HepG2 (cell line): ENCODE results near the gene PDLIM7. TPM values are rescaled to one million over a fixed set of nuclear protein-coding genes. Genes with fewer than 3 reads are reported as not detected.
A peak's percentile ranks its signal among the peaks of the same experiment; 100 is the strongest.

Experiments
- ATAC-seq: fragments of 200-7000 bp; cut with Tn5 transposase; 3 replicates; pipeline ENCODE4 v1.9.1; 2020; ENCODE audit warnings: mild to moderate bottlenecking, moderate library complexity
- BruUV-seq: library from RNA; stranded (reverse); fragments of 400-500 nt; replicated peaks from 2 replicates; lab custom pipeline; 2021; lab: Mats Ljungman, UMichigan
- CTCF ChIA-PET: fragments of 300-600 bp; formaldehyde crosslinking; extraction: SDS; loops from one replicate; lab custom pipeline; 2021; ENCODE audit warnings: low total read pairs, inconsistent platforms, low intra/inter-chr PET ratio; lab: Yijun Ruan, JAX
- POLR2A ChIA-PET: fragments of 350-600 bp; sonication (Branson Sonifier 250); formaldehyde crosslinking; loops from one replicate; lab custom pipeline; 2020; ENCODE audit warnings: antibody characterized with exemption, inconsistent platforms; lab: Yijun Ruan, JAX
- DNase-seq: peaks from one replicate; pipeline ENCODE4 v3.0.0-alpha.2; 2015; ENCODE audit warnings: low spot score
- FAIRE-seq: peaks from 3 replicates; lab custom pipeline; 2011; peaks lifted over from hg19 to GRCh38; lab: Jason Lieb, UNC
- H2AFZ ChIP-seq: one replicate; pipeline ENCODE4 v1.6.1; 2011; ENCODE audit warnings: low read length, inconsistent platforms
- H3K27ac ChIP-seq: fragments of 300-600 bp; 3 replicates; pipeline ENCODE4 v1.8.0; 2011; ENCODE audit warnings: mixed run types, mild to moderate bottlenecking, mixed read lengths, low read length, inconsistent platforms; ENCODE audit not compliant: insufficient read depth; ENCODE audit errors: extremely low read length
- H3K27me3 ChIP-seq, 2 experiments: fragments of 200-600 bp in 1 of 2; 2 replicates in 1 of 2; 3 replicates in 1 of 2; pipeline versions ENCODE4 v1.6.0 to v1.8.0; 2011; ENCODE audit warnings: low read length in 2 of 2, mild to moderate bottlenecking in 2 of 2, moderate library complexity in 2 of 2, inconsistent platforms in 1 of 2; ENCODE audit not compliant: insufficient read depth in 2 of 2, control insufficient read depth in 1 of 2
- H3K36me3 ChIP-seq, 2 experiments: fragments of 200-600 bp in 1 of 2; replicated peaks in 1 of 2; 2 replicates in 1 of 2; 3 replicates in 1 of 2; pipeline versions ENCODE4 v1.5.1 to v1.8.0; 2011; ENCODE audit warnings: low read length in 2 of 2, inconsistent platforms in 1 of 2; ENCODE audit not compliant: insufficient read depth in 2 of 2, control insufficient read depth in 1 of 2
- H3K4me1 ChIP-seq: 2 replicates; pipeline ENCODE4 v1.5.1; 2012; ENCODE audit warnings: low read length, inconsistent platforms; ENCODE audit not compliant: insufficient read depth
- H3K4me2 ChIP-seq: 2 replicates; pipeline ENCODE4 v1.6.0; 2011; ENCODE audit warnings: low read depth, low read length, inconsistent platforms
- H3K4me3 ChIP-seq, 3 experiments: fragments of 200-600 bp in 1 of 3; sonication (generic), shearing (Covaris generic) in 1 of 3; replicated peaks in 1 of 3; 2 replicates each; pipeline ENCODE4 v1.5.1; 2011 to 2016; ENCODE audit warnings: low read length in 3 of 3, inconsistent platforms in 2 of 3, low read depth in 2 of 3, mild to moderate bottlenecking in 2 of 3, control low read depth in 1 of 3, mixed read lengths in 1 of 3; ENCODE audit not compliant: insufficient read depth in 1 of 3
- H3K79me2 ChIP-seq: one replicate; pipeline ENCODE4 v1.6.1; 2011; ENCODE audit warnings: low read length, inconsistent platforms; ENCODE audit not compliant: insufficient read depth
- H3K9ac ChIP-seq: 2 replicates; pipeline ENCODE4 v1.6.0; 2011; ENCODE audit warnings: mild to moderate bottlenecking, low read depth, low read length, inconsistent platforms; ENCODE audit not compliant: insufficient read depth
- H3K9me3 ChIP-seq: 2 replicates; pipeline ENCODE4 v1.5.1; 2012; ENCODE audit warnings: mild to moderate bottlenecking, low read length
- H4K20me1 ChIP-seq: 2 replicates; pipeline ENCODE4 v1.6.0; 2011; ENCODE audit warnings: inconsistent platforms, mild to moderate bottlenecking, low read length, moderate library complexity; ENCODE audit not compliant: insufficient read depth
- AGO1 ChIP-seq: fragments of 200-400 bp; formaldehyde crosslinking; IDR thresholded peaks from 2 replicates; pipeline ENCODE4 v1.6.1; 2017; ENCODE audit warnings: mild to moderate bottlenecking, low read depth, low read length, moderate library complexity; ENCODE audit not compliant: poor library complexity, severe bottlenecking
- AGO2 ChIP-seq: fragments of 200-400 bp; formaldehyde crosslinking; optimal IDR thresholded peaks from 2 replicates; pipeline ENCODE3; 2017; ENCODE audit warnings: mild to moderate bottlenecking, low read depth, low read length, moderate library complexity
- CENPX ChIP-seq: sonication (generic); formaldehyde crosslinking; IDR thresholded peaks from 2 replicates; pipeline ENCODE4 v1.9.0; 2021; ENCODE audit warnings: mild to moderate bottlenecking, missing genetic modification reagents, moderate library complexity
- MAFK ChIP-seq, 2 experiments: IDR thresholded peaks in 1 of 2; conservative IDR thresholded peaks in 1 of 2; 2 replicates each; pipeline ENCODE4 v1.6.1; 2011; ENCODE audit warnings: improper control_type of control experiment in 2 of 2, low read length in 2 of 2
- PHF20 ChIP-seq: sonication (generic); formaldehyde crosslinking; IDR thresholded peaks from 2 replicates; pipeline ENCODE4 v1.5.0; 2020; ENCODE audit warnings: mild to moderate bottlenecking, missing genetic modification reagents
- POLR2G ChIP-seq: fragments of 200-400 bp; formaldehyde crosslinking; IDR thresholded peaks from 2 replicates; pipeline ENCODE4 v1.6.1; 2018; ENCODE audit warnings: mild to moderate bottlenecking, low read depth, low read length, moderate library complexity
- RBM22 ChIP-seq: fragments of 200-400 bp; formaldehyde crosslinking; optimal IDR thresholded peaks from 2 replicates; pipeline ENCODE3; 2017; ENCODE audit warnings: mild to moderate bottlenecking, low read length, moderate library complexity
- SRSF4 ChIP-seq: fragments of 200-400 bp; formaldehyde crosslinking; IDR thresholded peaks from one replicate; pipeline ENCODE4 v1.6.1; 2018; ENCODE audit warnings: mild to moderate bottlenecking, low read depth, low read length, moderate library complexity; ENCODE audit not compliant: poor library complexity, severe bottlenecking
- TBX3 ChIP-seq: fragments of 450-650 bp; IDR thresholded peaks from 2 replicates; pipeline ENCODE4 v1.6.1; 2017; ENCODE audit warnings: antibody characterized with exemption, mild to moderate bottlenecking, inconsistent platforms, borderline replicate concordance
- ZFP36L2 ChIP-seq: sonication (generic); formaldehyde crosslinking; IDR thresholded peaks from 2 replicates; pipeline ENCODE4 v1.4.0; 2020; ENCODE audit warnings: missing genetic modification reagents
- ZNF12 ChIP-seq: sonication (generic); formaldehyde crosslinking; IDR thresholded peaks from 2 replicates; pipeline ENCODE4 v1.5.0; 2020; ENCODE audit warnings: missing genetic modification reagents
- ZNF549 ChIP-seq: sonication (generic); formaldehyde crosslinking; IDR thresholded peaks from 2 replicates; pipeline ENCODE4 v1.5.0; 2020; ENCODE audit warnings: missing genetic modification reagents
- WGBS: methylation state at CpG from one replicate; pipeline ENCODE4 v1.1.6; 2017; ENCODE audit warnings: low lambda C conversion rate; 5-methylcytosine and 5-hydroxymethylcytosine counted together
- in situ Hi-C: cut with HindIII; loops from 2 replicates; pipeline ENCODE4 v1.10.0; 2017; ENCODE audit warnings: low pct_unique_long_range_greater_than_20kb; ENCODE audit not compliant: extremely low pct_ligation_motif_present
- intact Hi-C: fragments of 100-400 bp; cut with micrococcal nuclease; formaldehyde crosslinking; loops from one replicate; pipeline ENCODE4 v1.10.0; 2022; ENCODE audit not compliant: unreplicated experiment
- polyA plus RNA-seq, 8 experiments: library from polyadenylated mRNA; depleted of rRNA in 3 of 8; stranded (reverse) in 7 of 8; unstranded in 1 of 8; fragments of >200 nt; fragmentation: Illumina TruSeq in 4 of 8; extraction: Trizol in 4 of 8; gene quantifications; 2 replicates each; pipeline versions ENCODE4 v1.2.1 to v1.2.3, GENCODE V29; 2011 to 2016; ENCODE audit warnings: low read depth in 4 of 8, missing spikeins in 1 of 8, mixed read lengths in 1 of 8; ENCODE audit not compliant: insufficient read depth in 1 of 8
- total RNA-seq, 5 experiments: library from RNA; depleted of rRNA; stranded (reverse); fragments of >200 nt; fragmentation: Illumina TruSeq; extraction: Trizol; gene quantifications; 2 replicates each; pipeline ENCODE4 v1.2.3, GENCODE V29; 2016; ENCODE audit warnings: low read depth in 1 of 5
- TF ChIP-seq, protein P1 (sequence below): sonication (generic); formaldehyde crosslinking; IDR thresholded peaks from 2 replicates; pipeline ENCODE4 v1.5.0; 2020; ENCODE audit warnings: missing genetic modification reagents
- TF ChIP-seq, protein P2 (sequence below): sonication (generic); formaldehyde crosslinking; IDR thresholded peaks from 2 replicates; pipeline ENCODE4 v1.8.1; 2023; ENCODE audit warnings: missing genetic modification reagents, mild to moderate bottlenecking, borderline replicate concordance
- TF ChIP-seq, protein P3 (sequence below): fragments of 450-650 bp; IDR thresholded peaks from 2 replicates; pipeline ENCODE4 v1.6.1; 2017

The PDLIM7 gene
- total and polyA plus RNA-seq, 2 of the 13 experiments (the other 11 are each of a cell fraction or from before 2014, with no cell fraction given) = 21.1 to 31.3 TPM

DNA sequence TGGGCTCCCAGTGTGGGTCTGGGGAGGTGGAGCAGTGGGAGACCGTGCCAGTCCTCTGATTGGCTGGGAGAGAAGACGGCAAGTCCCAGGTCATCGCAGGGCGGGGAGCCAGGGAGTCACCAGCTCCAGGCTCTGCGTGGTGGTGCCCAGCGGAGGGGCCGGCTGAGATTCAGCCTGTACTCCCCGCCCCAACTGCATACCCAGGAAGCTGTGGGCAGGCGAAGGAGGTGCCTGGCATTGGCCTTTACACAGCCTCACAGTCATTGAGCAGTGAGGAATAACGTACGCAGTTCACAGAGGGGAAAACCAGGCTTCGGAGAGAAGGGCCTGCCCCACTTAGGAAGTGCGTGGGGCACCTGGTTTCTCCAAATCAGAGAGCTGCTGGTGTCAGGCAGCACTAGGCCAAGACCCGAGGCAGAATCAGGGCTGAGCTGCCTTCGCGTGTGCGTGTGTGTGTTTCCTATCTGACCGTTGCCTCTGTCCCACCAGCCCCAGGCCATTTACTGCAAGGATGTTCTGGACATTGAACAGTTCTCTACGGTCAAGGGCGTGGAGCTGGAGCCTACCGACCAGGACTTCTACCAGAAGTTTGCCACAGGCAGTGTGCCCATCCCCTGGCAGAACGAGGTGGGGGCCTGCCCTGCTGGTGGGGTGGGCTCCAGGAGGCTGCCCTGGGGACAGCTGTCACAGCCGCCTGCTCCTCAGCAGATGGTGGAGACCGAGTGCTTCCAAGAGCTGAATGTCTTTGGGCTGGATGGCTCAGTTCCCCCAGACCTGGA lies 57.0 kb downstream of the PDLIM7 start:
- intact Hi-C loops (no loop called here), in situ Hi-C loops (no loop called here)
- H3K4me3 ChIP-seq = no peak overlapping the region
- CTCF ChIA-PET = no interaction called here
- H3K9ac ChIP-seq = no peak overlapping the region
- no peaks in the 10 kb centered on the region for H3K9me3 ChIP-seq
- peaks cover 2% of the 10 kb centered on the region; the same call in 1 of the 2 replicates for H4K20me1 ChIP-seq
- POLR2A ChIA-PET = interaction anchor here (1.3 to 2.0 kb wide), 2 partner anchors 14 to 15 kb away, joined by 3 to 8 read pairs; partner anchors contain the start of gene GRK6
- H2AFZ ChIP-seq = no peak overlapping the region
- no peaks in the 10 kb centered on the region for H3K27me3 ChIP-seq
- ATAC-seq (no peak), FAIRE-seq (no peak), DNase-seq (no peak)
- no peaks in the 10 kb centered on the region for H3K79me2 ChIP-seq
- H3K4me1 ChIP-seq = peaks cover 30% of the 10 kb centered on the region
- H3K4me2 ChIP-seq = no peak overlapping the region
- no TSS peak for BruUV-seq
- TF ChIP-seq RBM22 (peak; percentile 88), AGO1 (peak; percentile 71), TBX3 (no peak), POLR2G (0 out of 2 replicates have a peak, but pooled peaks have one; percentile 21), AGO2 (peak; percentile 7)
- no peak overlapping the region for H3K27ac ChIP-seq
- WGBS = 98% methylated on average over 15 of the region's 24 CpGs
- H3K36me3 ChIP-seq = peaks cover 8 to 16% of the 10 kb centered on the region in 2 experiments; a peak in 4 of 5 replicates

DNA sequence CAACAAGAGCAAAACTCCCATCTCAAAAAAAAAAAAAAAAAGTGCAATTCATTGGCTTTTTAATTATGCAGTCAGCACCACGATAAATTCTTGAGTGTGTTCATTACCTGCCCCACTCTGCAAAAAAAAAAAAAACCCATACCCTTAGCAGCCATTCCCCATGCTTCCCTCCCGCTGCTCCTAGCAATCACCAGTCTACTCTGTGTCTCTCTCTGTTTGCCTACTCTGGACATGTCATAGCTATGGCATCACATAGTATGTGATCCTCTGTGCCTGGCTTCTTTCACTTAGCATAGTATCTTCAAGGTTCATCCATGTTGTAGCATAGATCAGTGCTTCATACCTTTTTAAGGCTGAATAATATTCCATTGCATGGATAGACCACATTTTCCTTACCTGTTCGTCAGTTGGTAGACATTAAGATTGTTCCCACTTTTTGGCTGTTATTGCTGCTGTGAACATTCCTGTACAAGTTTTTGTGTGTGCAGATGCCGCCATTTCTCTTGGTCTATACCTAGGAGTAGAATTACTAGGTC lies 57.8 kb downstream of the PDLIM7 start:
- no peaks in the 10 kb centered on the region for H3K27me3 ChIP-seq
- H2AFZ ChIP-seq = no peak overlapping the region
- CTCF ChIA-PET = no interaction called here
- H3K4me3 ChIP-seq = no peak overlapping the region
- ATAC-seq = no peak
- no peaks in the 10 kb centered on the region for H3K9me3 ChIP-seq
- peaks cover 8 to 17% of the 10 kb centered on the region in 2 experiments; a peak in 4 of 5 replicates for H3K36me3 ChIP-seq
- H3K79me2 ChIP-seq = no peaks in the 10 kb centered on the region
- H3K9ac ChIP-seq = no peak overlapping the region
- peaks cover under 1% of the 10 kb centered on the region; the same call in 1 of the 2 replicates for H4K20me1 ChIP-seq
- DNase-seq = no peak
- WGBS = 99% methylated on average over 4 of the region's 4 CpGs
- no TSS peak for BruUV-seq
- intact Hi-C loops = no loop called here
- H3K4me2 ChIP-seq = no peak overlapping the region
- FAIRE-seq = no peak
- in situ Hi-C loops = no loop called here
- peaks cover 30% of the 10 kb centered on the region for H3K4me1 ChIP-seq
- no peak overlapping the region for H3K27ac ChIP-seq
- POLR2A ChIA-PET = interaction anchor here (0.8 kb wide), 1 partner anchor 8 kb away, joined by 3 read pairs; no protein-coding TSS in a partner anchor
- TF ChIP-seq, protein P1, sequence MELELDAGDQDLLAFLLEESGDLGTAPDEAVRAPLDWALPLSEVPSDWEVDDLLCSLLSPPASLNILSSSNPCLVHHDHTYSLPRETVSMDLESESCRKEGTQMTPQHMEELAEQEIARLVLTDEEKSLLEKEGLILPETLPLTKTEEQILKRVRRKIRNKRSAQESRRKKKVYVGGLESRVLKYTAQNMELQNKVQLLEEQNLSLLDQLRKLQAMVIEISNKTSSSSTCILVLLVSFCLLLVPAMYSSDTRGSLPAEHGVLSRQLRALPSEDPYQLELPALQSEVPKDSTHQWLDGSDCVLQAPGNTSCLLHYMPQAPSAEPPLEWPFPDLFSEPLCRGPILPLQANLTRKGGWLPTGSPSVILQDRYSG (CRISPR knock-in tag) = no peak
- no peak for TF ChIP-seq ZNF549 (CRISPR knock-in tag)
- no peak for TF ChIP-seq MAFK (conservative IDR thresholded peaks at IDR 0.05 in 1 of 2, IDR thresholded peaks at IDR 0.05 in 1 of 2; ENCODE audit: low read length in 2 of 2)
- no peak for TF ChIP-seq ZFP36L2 (CRISPR knock-in tag)
- TF ChIP-seq, protein P2, sequence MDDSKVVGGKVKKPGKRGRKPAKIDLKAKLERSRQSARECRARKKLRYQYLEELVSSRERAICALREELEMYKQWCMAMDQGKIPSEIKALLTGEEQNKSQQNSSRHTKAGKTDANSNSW = no peak
- TF ChIP-seq, protein P3, sequence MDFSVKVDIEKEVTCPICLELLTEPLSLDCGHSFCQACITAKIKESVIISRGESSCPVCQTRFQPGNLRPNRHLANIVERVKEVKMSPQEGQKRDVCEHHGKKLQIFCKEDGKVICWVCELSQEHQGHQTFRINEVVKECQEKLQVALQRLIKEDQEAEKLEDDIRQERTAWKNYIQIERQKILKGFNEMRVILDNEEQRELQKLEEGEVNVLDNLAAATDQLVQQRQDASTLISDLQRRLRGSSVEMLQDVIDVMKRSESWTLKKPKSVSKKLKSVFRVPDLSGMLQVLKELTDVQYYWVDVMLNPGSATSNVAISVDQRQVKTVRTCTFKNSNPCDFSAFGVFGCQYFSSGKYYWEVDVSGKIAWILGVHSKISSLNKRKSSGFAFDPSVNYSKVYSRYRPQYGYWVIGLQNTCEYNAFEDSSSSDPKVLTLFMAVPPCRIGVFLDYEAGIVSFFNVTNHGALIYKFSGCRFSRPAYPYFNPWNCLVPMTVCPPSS = no peak
- TF ChIP-seq PHF20 (CRISPR knock-in tag) = no peak
- TF ChIP-seq CENPX = no peak
- 0 out of 2 replicates have a peak, but pooled peaks have one; percentile 53 for TF ChIP-seq ZNF12
- no peak for TF ChIP-seq SRSF4
